Loucy (cell line): ENCODE measurements around the gene DRD5.

Source experiments
- H2AFZ ChIP-seq: fragments of 200-600 bp; sonication (generic); 2 replicates; pipeline ENCODE4 v1.6.0; 2016; ENCODE audit warnings: antibody characterized with exemption, mild to moderate bottlenecking, low read length, moderate library complexity
- H3F3A ChIP-seq: fragments of 200-600 bp; 2 replicates; pipeline ENCODE4 v1.6.0; 2016; ENCODE audit warnings: antibody characterized with exemption, low read depth, mild to moderate bottlenecking
- H3K27me3 ChIP-seq: fragments of 200-600 bp; sonication (generic); 2 replicates; pipeline ENCODE4 v1.6.1; 2014; ENCODE audit warnings: low read length, mild to moderate bottlenecking; ENCODE audit not compliant: insufficient read depth, poor library complexity, severe bottlenecking
- H3K36me3 ChIP-seq: fragments of 200-600 bp; sonication (generic); 2 replicates; pipeline ENCODE4 v1.6.1; 2016; ENCODE audit warnings: low read length; ENCODE audit not compliant: insufficient read depth
- H3K4me1 ChIP-seq: fragments of 200-600 bp; sonication (generic); 2 replicates; pipeline ENCODE4 v1.5.1; 2014; ENCODE audit warnings: low read length, mild to moderate bottlenecking; ENCODE audit not compliant: insufficient read depth, poor library complexity, severe bottlenecking
- H3K4me2 ChIP-seq: fragments of 200-600 bp; sonication (generic); 2 replicates; pipeline ENCODE4 v1.6.0; 2014; ENCODE audit warnings: antibody characterized with exemption, low read length, low read depth, mild to moderate bottlenecking; ENCODE audit not compliant: poor library complexity, severe bottlenecking
- H3K4me3 ChIP-seq: fragments of 200-600 bp; sonication (generic); 2 replicates; pipeline ENCODE4 v1.5.1; 2014; ENCODE audit warnings: low read length, mild to moderate bottlenecking, mixed read lengths; ENCODE audit not compliant: poor library complexity, severe bottlenecking
- H3K79me2 ChIP-seq: fragments of 200-600 bp; sonication (generic); 2 replicates; pipeline ENCODE4 v1.6.1; 2014; ENCODE audit warnings: low read length; ENCODE audit not compliant: insufficient read depth
- H3K9ac ChIP-seq: fragments of 200-600 bp; sonication (generic); 2 replicates; pipeline ENCODE4 v1.6.0; 2014; ENCODE audit warnings: mild to moderate bottlenecking, low read depth, low read length, moderate library complexity; ENCODE audit not compliant: poor library complexity, severe bottlenecking
- H3K9me2 ChIP-seq: fragments of 200-600 bp; sonication (generic); replicated peaks from 2 replicates; pipeline ENCODE4 v1.6.1; 2016; ENCODE audit warnings: low read depth, low read length, mixed read lengths
- H3K9me3 ChIP-seq: fragments of 200-600 bp; sonication (generic); 2 replicates; pipeline ENCODE4 v1.6.1; 2014; ENCODE audit warnings: mild to moderate bottlenecking, antibody characterized with exemption, low read length, low read depth; ENCODE audit not compliant: insufficient read depth
- H4K20me1 ChIP-seq: fragments of 200-600 bp; sonication (generic); 2 replicates; pipeline ENCODE4 v1.6.0; 2014; ENCODE audit warnings: antibody characterized with exemption, low read length, mild to moderate bottlenecking; ENCODE audit not compliant: insufficient read depth, poor library complexity, severe bottlenecking
- EZH2phosphoT487 ChIP-seq: fragments of 200-600 bp; IDR thresholded peaks from 2 replicates; pipeline ENCODE4 v1.6.1; 2018; ENCODE audit warnings: antibody characterized with exemption, mild to moderate bottlenecking, moderate library complexity, borderline replicate concordance
- TF ChIP-seq, protein P1 (sequence below): fragments of 200-600 bp; sonication (generic); conservative IDR thresholded peaks from 2 replicates; pipeline ENCODE4 v1.5.1; 2014; ENCODE audit warnings: mild to moderate bottlenecking, antibody characterized with exemption, low read length

The DRD5 gene

DNA sequence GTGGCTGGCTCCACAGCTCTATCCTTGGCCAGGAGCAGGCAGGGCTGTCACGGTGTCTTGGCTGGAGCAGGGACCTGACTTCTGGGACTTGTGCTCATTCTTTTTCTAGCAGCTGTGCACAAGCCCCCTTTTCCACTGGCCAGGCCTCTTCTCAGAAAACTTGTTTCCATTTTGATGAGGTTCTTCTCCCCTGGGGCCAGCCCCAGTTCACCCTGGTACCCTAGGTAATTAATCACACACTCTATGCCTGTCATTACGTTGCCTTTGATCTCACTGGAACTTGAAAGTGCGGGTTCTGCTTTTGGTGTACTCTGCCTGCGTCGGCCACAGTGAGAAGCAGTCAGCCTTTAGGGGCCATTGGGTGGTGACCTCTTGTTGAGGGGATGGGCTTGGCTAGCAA is 26.6 kb downstream of the DRD5 start:
- Histone ChIP-seq H3K27me3 (no peaks in the 10 kb centered on the region), H3K4me3 (no peak overlapping the region), H3K36me3 (no peaks in the 10 kb centered on the region), H4K20me1 (no peaks in the 10 kb centered on the region), H3F3A (no peaks in the 10 kb centered on the region), H2AFZ (no peak overlapping the region), H3K9me2 (no peaks in the 10 kb centered on the region), H3K9me3 (no peaks in the 10 kb centered on the region), H3K4me2 (no peak overlapping the region), H3K4me1 (no peaks in the 10 kb centered on the region), H3K79me2 (no peaks in the 10 kb centered on the region), H3K9ac (no peak overlapping the region)
- TF ChIP-seq EZH2phosphoT487 = no peak
- TF ChIP-seq, protein P1, sequence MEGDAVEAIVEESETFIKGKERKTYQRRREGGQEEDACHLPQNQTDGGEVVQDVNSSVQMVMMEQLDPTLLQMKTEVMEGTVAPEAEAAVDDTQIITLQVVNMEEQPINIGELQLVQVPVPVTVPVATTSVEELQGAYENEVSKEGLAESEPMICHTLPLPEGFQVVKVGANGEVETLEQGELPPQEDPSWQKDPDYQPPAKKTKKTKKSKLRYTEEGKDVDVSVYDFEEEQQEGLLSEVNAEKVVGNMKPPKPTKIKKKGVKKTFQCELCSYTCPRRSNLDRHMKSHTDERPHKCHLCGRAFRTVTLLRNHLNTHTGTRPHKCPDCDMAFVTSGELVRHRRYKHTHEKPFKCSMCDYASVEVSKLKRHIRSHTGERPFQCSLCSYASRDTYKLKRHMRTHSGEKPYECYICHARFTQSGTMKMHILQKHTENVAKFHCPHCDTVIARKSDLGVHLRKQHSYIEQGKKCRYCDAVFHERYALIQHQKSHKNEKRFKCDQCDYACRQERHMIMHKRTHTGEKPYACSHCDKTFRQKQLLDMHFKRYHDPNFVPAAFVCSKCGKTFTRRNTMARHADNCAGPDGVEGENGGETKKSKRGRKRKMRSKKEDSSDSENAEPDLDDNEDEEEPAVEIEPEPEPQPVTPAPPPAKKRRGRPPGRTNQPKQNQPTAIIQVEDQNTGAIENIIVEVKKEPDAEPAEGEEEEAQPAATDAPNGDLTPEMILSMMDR = no peak

- Histone ChIP-seq H3K9ac (no peak overlapping the region), H2AFZ (no peak overlapping the region), H3K4me2 (no peak overlapping the region), H3F3A (no peaks in the 10 kb centered on the region), H4K20me1 (no peaks in the 10 kb centered on the region), H3K9me2 (no peaks in the 10 kb centered on the region), H3K4me3 (no peak overlapping the region), H3K79me2 (no peaks in the 10 kb centered on the region), H3K9me3 (no peaks in the 10 kb centered on the region), H3K27me3 (no peaks in the 10 kb centered on the region), H3K36me3 (no peaks in the 10 kb centered on the region), H3K4me1 (no peaks in the 10 kb centered on the region)
- TF ChIP-seq EZH2phosphoT487 = no peak
- TF ChIP-seq, protein P1 = no peak
Observed at GRCh38 chr4:9811806-9812205, 30.4 kb downstream of the DRD5 start.

DNA sequence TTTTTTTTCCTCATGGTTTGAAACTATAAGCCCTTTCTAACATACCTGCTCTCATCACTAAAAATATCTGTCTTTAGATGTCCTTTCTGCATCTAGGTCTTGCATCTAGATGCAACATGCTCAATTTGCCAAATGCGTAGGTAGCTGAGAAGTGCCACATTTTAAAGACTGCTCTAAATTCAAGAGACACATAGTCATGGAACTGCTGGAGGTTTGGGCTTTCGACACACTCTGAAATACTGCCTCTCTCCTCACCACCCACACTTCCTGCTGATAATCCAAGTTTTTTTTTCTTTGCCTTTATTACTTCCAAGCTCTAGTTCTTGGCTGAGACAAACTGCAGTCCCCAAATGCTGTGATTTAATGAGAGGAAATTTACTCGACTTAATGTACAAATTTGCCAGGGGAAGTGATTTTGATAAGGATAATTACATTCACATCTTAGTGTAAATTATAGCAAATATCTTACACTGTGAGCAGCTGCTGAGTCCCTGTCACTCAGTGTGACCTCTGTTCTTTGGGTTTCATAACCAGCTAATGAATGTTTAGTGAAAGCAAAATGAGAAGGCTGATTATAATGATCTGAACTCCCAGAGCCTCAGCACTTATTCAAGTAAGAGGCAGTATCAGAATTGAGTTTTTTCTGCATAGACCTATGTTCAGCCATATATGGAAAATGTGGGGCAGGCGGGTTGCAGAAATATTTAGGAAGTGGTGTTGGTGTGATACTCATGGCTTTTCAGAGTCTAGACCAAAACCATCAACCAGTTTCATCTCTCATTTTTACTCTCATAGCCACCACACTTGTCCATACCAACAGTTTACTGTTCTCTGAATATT is 31.3 kb downstream of the DRD5 start:
- Histone ChIP-seq H3K4me3 (no peak overlapping the region), H3K9ac (no peak overlapping the region), H3K4me1 (no peaks in the 10 kb centered on the region), H3K9me3 (no peaks in the 10 kb centered on the region), H3K27me3 (no peaks in the 10 kb centered on the region), H3K9me2 (no peaks in the 10 kb centered on the region), H3K36me3 (no peaks in the 10 kb centered on the region), H3K4me2 (no peak overlapping the region), H4K20me1 (no peaks in the 10 kb centered on the region), H3K79me2 (no peaks in the 10 kb centered on the region), H2AFZ (no peak overlapping the region), H3F3A (no peaks in the 10 kb centered on the region)
- TF ChIP-seq, protein P1 = no peak
- no peak for TF ChIP-seq EZH2phosphoT487
